Ovary (tissue), 9 donors: Measurements from ENCODE around the gene TNS1. TPM values are rescaled to one million over a fixed set of nuclear protein-coding genes. Genes with fewer than 3 reads are reported as not detected.

Experiments used
- DNase-seq, 5 donors: peaks; one replicate each; pipeline ENCODE4 v3.0.0-alpha.2; 2019 to 2020
- H3K27ac ChIP-seq, 2 donors: fragments of 200-600 bp; one replicate each; pipeline versions ENCODE4 v1.5.1 to v1.8.0; 2019 to 2022
- H3K27me3 ChIP-seq: fragments of 200-600 bp; one replicate; pipeline ENCODE4 v1.8.0; 2022
- H3K36me3 ChIP-seq: fragments of 200-600 bp; sonication (generic); one replicate; pipeline ENCODE4 v1.5.1; 2019
- H3K4me1 ChIP-seq: one replicate; pipeline ENCODE4 v1.8.1; 2013; ENCODE audit warnings: mild to moderate bottlenecking, moderate library complexity; ENCODE audit not compliant: insufficient read depth
- H3K4me3 ChIP-seq: fragments of 200-600 bp; sonication (generic); one replicate; pipeline ENCODE4 v1.5.1; 2017
- H3K9me3 ChIP-seq, 2 donors: fragments of 200-600 bp in 1 of 2; sonication (generic) in 1 of 2; one replicate each; pipeline versions ENCODE4 v1.5.1 to v1.8.1; 2013 to 2019; ENCODE audit warnings: mild to moderate bottlenecking in 1 of 2, moderate library complexity in 1 of 2
- EP300 ChIP-seq: sonication (generic); formaldehyde crosslinking; IDR thresholded peaks from one replicate; pipeline ENCODE4 v1.6.1; 2017; ENCODE audit warnings: antibody characterized with exemption
- POLR2A ChIP-seq: fragments of 450-650 bp; IDR thresholded peaks from one replicate; pipeline ENCODE4 v1.6.1; 2017; ENCODE audit warnings: antibody characterized with exemption, mild to moderate bottlenecking, moderate library complexity
- WGBS, 3 donors: extraction: QIAGEN DNeasy Blood & Tissue Kit in 1 of 3; methylation state at CpG; one replicate each; pipeline versions ENCODE4 v1.1.5 to v1.1.7; 2013 to 2017; 5-methylcytosine and 5-hydroxymethylcytosine counted together
- intact Hi-C, 4 donors: fragments of 100-400 bp; cut with DNase I; formaldehyde crosslinking; loops; one replicate each; pipeline versions ENCODE4 v1.11.0 to v1.15.1; 2022 to 2023
- polyA plus RNA-seq, 2 donors: library from polyadenylated mRNA; stranded (reverse); fragments of 200-250 nt in 1 of 2; fragments of 350-450 nt in 1 of 2; fragmentation: Illumina TruSeq in 1 of 2; extraction: RNeasy Lipid Tissue Mini Kit (QIAGEN cat#74804) in 1 of 2; gene quantifications; one replicate each; pipeline ENCODE4 v1.2.3, GENCODE V29; 2013 to 2014
- total RNA-seq, 7 donors: library from RNA; depleted of rRNA in 2 of 7; stranded (reverse); fragments of >200 nt in 2 of 7; fragmentation: NEBNext Ultra II Directional in 3 of 7; extraction: Animal tissue kit (Norgen Biotek cat#: 25700) in 3 of 7; gene quantifications; one replicate each; pipeline versions ENCODE4 v1.1.0 to v1.2.4, GENCODE V29; 2016 to 2023
- TF ChIP-seq, protein P1 (sequence below), 3 donors: fragments of 450-650 bp in 2 of 3; fragments of 200-600 bp in 1 of 3; IDR thresholded peaks; one replicate each; pipeline versions ENCODE4 v1.5.1 to v1.8.0; 2016 to 2022; ENCODE audit warnings: antibody characterized with exemption in 3 of 3, mild to moderate bottlenecking in 1 of 3
- donor health status: DM: no; HTN: no; CAD: no; lungs with moderate emphysema.
- donor health status: DM: no; HTN: no; CAD: no.
- donor health status: Bipolar disorder and iron deficiency.
- donor health status: DM: yes; HTN: yes; CAD: no.
- donor health status: DM: no; HTN: no; CAD: no.
- donor health status: DM: yes; HTN: yes; CAD: no.

Gene TNS1
- total and polyA plus RNA-seq, 9 donors, result 140 to 568 (median 356) TPM

DNA sequence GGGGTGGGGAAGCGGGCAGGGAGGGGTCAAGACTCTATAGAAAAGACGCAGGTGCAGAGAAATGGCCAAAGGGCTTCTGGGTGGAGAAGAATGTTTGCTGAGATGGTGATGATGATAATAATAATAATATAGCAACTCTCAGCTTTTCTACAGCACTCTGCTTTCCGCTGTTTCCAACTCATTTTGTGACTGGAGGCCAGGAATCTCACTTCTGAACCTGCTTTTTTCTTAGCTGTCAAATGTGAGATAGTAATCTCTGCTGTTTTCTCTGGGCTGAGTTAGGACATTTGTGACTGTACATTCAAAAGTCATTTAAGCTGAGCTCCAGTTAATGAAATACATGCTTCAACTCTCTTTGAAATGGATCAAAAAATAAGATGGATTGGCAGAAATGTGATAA lies 58.4 kb downstream of the TNS1 start:
- intact Hi-C loops, result loop anchor here in 2 of 4 donors (2.0 to 5.0 kb wide), 2 partner anchors 33 to 44 kb away; no protein-coding TSS in a partner anchor
- H3K4me1 ChIP-seq, result peaks cover 33% of the 10 kb centered on the region
- DNase-seq, result peak in 1 of 5 donors; percentile 12
- no peaks in the 10 kb centered on the region for H3K36me3 ChIP-seq
- no peaks in the 10 kb centered on the region for H3K27me3 ChIP-seq
- H3K27ac ChIP-seq, result peak overlapping the region in 1 of 2 donors; percentile 68
- WGBS, 3 donors, result 60 to 64% (median 61%) methylated on average over 3 of the region's 3 CpGs
- TF ChIP-seq, protein P1, sequence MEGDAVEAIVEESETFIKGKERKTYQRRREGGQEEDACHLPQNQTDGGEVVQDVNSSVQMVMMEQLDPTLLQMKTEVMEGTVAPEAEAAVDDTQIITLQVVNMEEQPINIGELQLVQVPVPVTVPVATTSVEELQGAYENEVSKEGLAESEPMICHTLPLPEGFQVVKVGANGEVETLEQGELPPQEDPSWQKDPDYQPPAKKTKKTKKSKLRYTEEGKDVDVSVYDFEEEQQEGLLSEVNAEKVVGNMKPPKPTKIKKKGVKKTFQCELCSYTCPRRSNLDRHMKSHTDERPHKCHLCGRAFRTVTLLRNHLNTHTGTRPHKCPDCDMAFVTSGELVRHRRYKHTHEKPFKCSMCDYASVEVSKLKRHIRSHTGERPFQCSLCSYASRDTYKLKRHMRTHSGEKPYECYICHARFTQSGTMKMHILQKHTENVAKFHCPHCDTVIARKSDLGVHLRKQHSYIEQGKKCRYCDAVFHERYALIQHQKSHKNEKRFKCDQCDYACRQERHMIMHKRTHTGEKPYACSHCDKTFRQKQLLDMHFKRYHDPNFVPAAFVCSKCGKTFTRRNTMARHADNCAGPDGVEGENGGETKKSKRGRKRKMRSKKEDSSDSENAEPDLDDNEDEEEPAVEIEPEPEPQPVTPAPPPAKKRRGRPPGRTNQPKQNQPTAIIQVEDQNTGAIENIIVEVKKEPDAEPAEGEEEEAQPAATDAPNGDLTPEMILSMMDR (IDR thresholded peaks at IDR 0.05), result no peak
- TF ChIP-seq POLR2A, result no peak
- TF ChIP-seq EP300, result no peak
- H3K9me3 ChIP-seq, result no peaks in the 10 kb centered on the region
- peak overlapping the region; percentile 50 for H3K4me3 ChIP-seq

DNA sequence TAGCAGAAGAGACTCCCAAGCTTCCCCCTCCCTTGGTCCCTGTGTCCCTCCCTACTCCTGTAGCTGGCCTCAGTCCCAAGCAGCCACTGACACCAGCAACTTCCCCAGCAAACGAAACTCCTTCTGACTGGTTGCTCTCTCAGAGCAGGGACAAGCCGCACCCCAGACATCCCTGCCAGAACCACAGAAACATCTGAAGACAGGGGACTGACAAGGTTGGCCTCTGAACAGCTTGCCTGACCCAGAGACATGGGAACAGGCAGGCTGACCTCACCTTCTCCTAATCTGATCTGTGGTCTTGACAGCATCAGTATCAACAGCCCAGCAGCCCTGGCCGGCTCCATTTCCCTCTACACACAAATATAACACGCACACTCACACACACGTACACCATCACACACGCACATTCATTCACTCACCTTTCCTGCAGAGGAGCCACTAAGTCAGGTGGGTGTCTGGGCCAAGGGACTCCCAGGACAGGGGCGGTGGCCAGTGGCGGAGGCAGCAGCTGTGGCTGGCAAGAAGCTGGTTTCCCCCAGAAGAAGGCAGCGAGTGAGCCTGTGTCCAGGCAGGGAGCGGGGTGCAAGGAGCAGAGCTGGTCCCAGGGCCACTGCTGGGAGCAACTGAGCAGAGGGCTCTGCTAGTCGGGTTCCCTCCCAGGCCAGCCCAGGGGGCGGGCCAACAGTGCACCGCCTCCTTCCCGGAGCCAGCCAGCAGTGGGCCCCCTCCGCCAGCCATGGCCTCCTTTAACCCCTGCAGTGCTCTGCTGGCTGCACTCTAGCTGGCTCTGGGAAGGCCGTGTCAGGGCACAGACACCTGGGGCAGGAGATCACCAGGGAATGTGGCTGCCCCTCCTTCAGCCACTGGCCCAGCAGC lies 59.1 kb downstream of the TNS1 start:
- Histone ChIP-seq H3K4me1 (peaks cover 26% of the 10 kb centered on the region), H3K9me3 (no peaks in the 10 kb centered on the region), H3K27me3 (no peaks in the 10 kb centered on the region), H3K4me3 (peak overlapping the region; percentile 50), H3K27ac (peak overlapping the region; percentile 61 to 68), H3K36me3 (no peaks in the 10 kb centered on the region)
- WGBS, 3 donors, result 9 to 11% (median 10%) methylated on average over 16 of the region's 16 CpGs
- DNase-seq, result peak; percentile 76 to 89 (median 82)
- intact Hi-C loops, result loop anchor here in 3 of 4 donors (2.0 to 5.0 kb wide), 4 partner anchors 34 to 51 kb away; no protein-coding TSS in a partner anchor
- TF ChIP-seq, protein P1 (IDR thresholded peaks at IDR 0.05), result peak in 2 of 3 donors; percentile 40
- TF ChIP-seq POLR2A, result peak; percentile 37
- no peak for TF ChIP-seq EP300

DNA sequence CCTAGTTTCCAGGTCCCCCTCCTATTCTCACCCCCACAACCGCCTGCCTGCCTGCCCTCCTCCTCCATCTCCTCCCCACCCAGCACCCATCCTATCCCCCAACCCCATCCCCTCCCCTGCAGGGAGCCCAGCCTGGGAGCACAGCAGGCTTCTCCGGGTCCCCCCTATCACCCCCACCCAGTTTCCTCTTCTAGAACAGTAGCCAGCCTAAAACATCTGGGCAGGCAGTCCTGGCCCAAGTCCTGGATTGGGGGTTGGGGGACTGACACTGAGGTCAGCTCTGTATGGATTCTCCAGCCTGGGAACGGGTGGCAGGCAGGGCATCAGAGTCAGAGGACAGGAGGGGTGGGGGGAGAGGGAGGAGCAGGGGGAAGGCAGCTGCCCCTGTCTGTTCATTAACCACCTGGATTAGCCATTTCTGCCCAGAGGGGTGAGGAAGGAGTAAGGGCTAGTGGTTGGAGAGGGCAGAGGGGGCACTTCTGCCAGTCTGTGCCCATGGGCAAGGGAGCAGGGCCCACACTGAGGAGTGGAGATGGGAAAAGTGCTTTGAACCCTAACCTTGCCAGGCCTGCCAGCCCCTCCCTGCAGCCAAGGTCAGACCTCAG lies 60.0 kb downstream of the TNS1 start:
- intact Hi-C loops, result loop anchor here in 3 of 4 donors (2.0 to 5.0 kb wide), 3 partner anchors 34 to 52 kb away; no protein-coding TSS in a partner anchor
- H3K4me1 ChIP-seq, result peaks cover 24% of the 10 kb centered on the region
- no peaks in the 10 kb centered on the region for H3K9me3 ChIP-seq
- H3K27me3 ChIP-seq, result no peaks in the 10 kb centered on the region
- no peaks in the 10 kb centered on the region for H3K36me3 ChIP-seq
- TF ChIP-seq EP300 (no peak), POLR2A (no peak)
- TF ChIP-seq, protein P1 (IDR thresholded peaks at IDR 0.05), result no peak
- H3K4me3 ChIP-seq, result peak overlapping the region; percentile 50
- peak overlapping the region; percentile 61 to 68 for H3K27ac ChIP-seq
- WGBS, 3 donors, result 13 to 20% (median 16%) methylated on average over 3 of the region's 3 CpGs
- DNase-seq, result peak in 3 of 5 donors; percentile 38 to 48 (median 42)

DNA sequence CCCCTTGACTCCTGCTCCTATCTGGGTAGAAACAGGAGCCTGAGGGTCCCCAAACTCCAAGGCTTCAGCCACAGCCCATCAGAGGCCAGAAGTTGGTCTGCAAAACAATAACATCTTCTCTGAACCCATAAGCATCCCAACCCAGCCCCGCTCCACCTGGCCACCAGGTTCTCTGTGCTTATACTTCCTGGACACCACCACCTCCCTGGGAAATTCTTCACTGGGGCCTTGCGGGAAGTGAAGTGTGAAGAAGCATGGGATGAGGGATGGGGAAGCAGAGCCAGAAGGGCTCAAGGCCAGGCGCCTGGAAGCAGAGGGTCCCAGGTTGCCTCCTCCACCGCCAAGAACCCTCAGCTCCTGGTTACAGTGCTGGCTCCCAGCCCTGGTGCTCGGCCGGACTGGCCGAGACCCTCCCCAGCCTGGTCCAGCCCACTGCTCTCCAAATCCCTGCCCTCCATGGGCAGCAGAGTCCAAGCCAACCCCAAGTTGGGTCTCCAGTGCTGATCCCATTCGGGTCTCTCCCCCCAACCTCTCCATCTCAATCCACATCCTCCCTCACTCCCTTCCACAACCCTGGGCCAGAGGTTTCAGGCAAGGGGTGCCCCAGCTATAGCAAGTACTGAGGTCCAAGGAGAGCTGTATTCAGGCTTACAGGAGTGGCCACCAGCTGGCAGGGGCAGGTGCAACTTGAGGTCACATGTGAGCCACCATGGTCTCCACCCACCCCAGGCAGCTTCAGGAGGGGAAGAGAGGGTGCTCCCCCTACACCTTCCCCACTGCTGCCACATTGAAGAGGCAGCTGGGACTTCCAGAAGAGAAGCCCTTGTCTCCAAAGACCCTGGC lies 60.7 kb downstream of the TNS1 start:
- no peaks in the 10 kb centered on the region for H3K36me3 ChIP-seq
- WGBS, 3 donors, result 42 to 44% (median 42%) methylated on average over 5 to 8 of the region's 8 CpGs
- H3K4me3 ChIP-seq, result peak overlapping the region; percentile 50
- no peaks in the 10 kb centered on the region for H3K9me3 ChIP-seq
- no peak for TF ChIP-seq EP300
- H3K27ac ChIP-seq, result peak overlapping the region; percentile 61 to 68
- peaks cover 29% of the 10 kb centered on the region for H3K4me1 ChIP-seq
- H3K27me3 ChIP-seq, result no peaks in the 10 kb centered on the region
- intact Hi-C loops, result loop anchor here in 3 of 4 donors (2.0 to 5.0 kb wide), 3 partner anchors 35 to 53 kb away; no protein-coding TSS in a partner anchor
- DNase-seq, result peak in 3 of 5 donors; percentile 31 to 46 (median 36)
